PC-9 (cell line): ENCODE measurements around the gene SRM.

Experiments
- EZH2 ChIP-seq: fragments of 200-600 bp; sonication (generic); IDR thresholded peaks from 2 replicates; pipeline ENCODE4 v1.8.0; 2017; ENCODE audit warnings: antibody characterized with exemption, low read depth
- TF ChIP-seq, protein P1 (sequence below): fragments of 200-600 bp; sonication (generic); conservative IDR thresholded peaks from 2 replicates; pipeline ENCODE4 v1.6.1; 2017; ENCODE audit warnings: mixed run types, antibody characterized with exemption, mild to moderate bottlenecking, moderate library complexity

- TF ChIP-seq, protein P1, sequence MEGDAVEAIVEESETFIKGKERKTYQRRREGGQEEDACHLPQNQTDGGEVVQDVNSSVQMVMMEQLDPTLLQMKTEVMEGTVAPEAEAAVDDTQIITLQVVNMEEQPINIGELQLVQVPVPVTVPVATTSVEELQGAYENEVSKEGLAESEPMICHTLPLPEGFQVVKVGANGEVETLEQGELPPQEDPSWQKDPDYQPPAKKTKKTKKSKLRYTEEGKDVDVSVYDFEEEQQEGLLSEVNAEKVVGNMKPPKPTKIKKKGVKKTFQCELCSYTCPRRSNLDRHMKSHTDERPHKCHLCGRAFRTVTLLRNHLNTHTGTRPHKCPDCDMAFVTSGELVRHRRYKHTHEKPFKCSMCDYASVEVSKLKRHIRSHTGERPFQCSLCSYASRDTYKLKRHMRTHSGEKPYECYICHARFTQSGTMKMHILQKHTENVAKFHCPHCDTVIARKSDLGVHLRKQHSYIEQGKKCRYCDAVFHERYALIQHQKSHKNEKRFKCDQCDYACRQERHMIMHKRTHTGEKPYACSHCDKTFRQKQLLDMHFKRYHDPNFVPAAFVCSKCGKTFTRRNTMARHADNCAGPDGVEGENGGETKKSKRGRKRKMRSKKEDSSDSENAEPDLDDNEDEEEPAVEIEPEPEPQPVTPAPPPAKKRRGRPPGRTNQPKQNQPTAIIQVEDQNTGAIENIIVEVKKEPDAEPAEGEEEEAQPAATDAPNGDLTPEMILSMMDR = no peak; the same call in 1 of the 2 replicates
- no peak for TF ChIP-seq EZH2
These were observed 28.1 kb downstream of the SRM start for GRCh38 chr1:11031624-11032262.
